GM12878 (cell line): ENCODE results near the gene FAM156A. TPM values are rescaled to one million over a fixed set of nuclear protein-coding genes. Genes with fewer than 3 reads are reported as not detected.
"Not testable (repeated sequence)": the region's sequence is repeated elsewhere in the genome, so short reads cannot be mapped to it uniquely, and the experiment has no call there.

Source experiments
- ATAC-seq: fragments of 200-7000 bp; cut with Tn5 transposase; 3 replicates; pipeline ENCODE4 v1.9.1; 2020; ENCODE audit warnings: mild to moderate bottlenecking, moderate library complexity
- BruUV-seq: library from RNA; stranded (reverse); fragments of 400-500 nt; replicated peaks from 2 replicates; lab custom pipeline; 2021; lab: Mats Ljungman, UMichigan
- CTCF ChIA-PET: fragments of 300-600 bp; sonication (Branson Sonifier 250); formaldehyde crosslinking; extraction: SDS; loops from one replicate; lab custom pipeline; 2021; ENCODE audit warnings: inconsistent platforms; lab: Yijun Ruan, JAX
- POLR2A ChIA-PET: fragments of 350-600 bp; formaldehyde crosslinking; extraction: SDS; loops from one replicate; lab custom pipeline; 2021; ENCODE audit warnings: inconsistent platforms; lab: Charles Lee
- RAD21 ChIA-PET: fragments of 300-600 bp; sonication (Branson Sonifier 250); formaldehyde crosslinking; loops from one replicate; lab custom pipeline; 2023; ENCODE audit warnings: antibody characterized with exemption; ENCODE audit not compliant: unreplicated experiment; lab: Charles Lee
- SMC1A ChIA-PET: fragments of 300-600 bp; sonication (Branson Sonifier 250); formaldehyde crosslinking; loops from one replicate; lab custom pipeline; 2023; ENCODE audit not compliant: unreplicated experiment, uncharacterized antibody; lab: Charles Lee
- DNase-seq: peaks from one replicate; pipeline ENCODE4 v3.0.0-alpha.2; 2011; ENCODE audit warnings: low read depth, low spot score
- FAIRE-seq: peaks from 3 replicates; lab custom pipeline; 2011; peaks lifted over from hg19 to GRCh38; lab: Jason Lieb, UNC
- H2AFZ ChIP-seq: 2 replicates; pipeline ENCODE4 v1.6.0; 2011; ENCODE audit warnings: low read depth, low read length, control low read depth; ENCODE audit not compliant: control insufficient read depth
- H3K27ac ChIP-seq: 2 replicates; pipeline ENCODE4 v1.5.1; 2011; ENCODE audit warnings: control low read depth; ENCODE audit not compliant: control insufficient read depth, insufficient read depth
- H3K27me3 ChIP-seq, 2 experiments: replicated peaks in 1 of 2; 2 replicates each; pipeline versions ENCODE4 v1.6.0 to v1.6.1; 2011; ENCODE audit warnings: low read length in 1 of 2; ENCODE audit not compliant: control insufficient read depth in 2 of 2, insufficient read depth in 2 of 2
- H3K36me3 ChIP-seq, 2 experiments: 2 replicates each; pipeline ENCODE4 v1.5.1; 2011; ENCODE audit warnings: low read length in 1 of 2; ENCODE audit not compliant: control insufficient read depth in 2 of 2, insufficient read depth in 2 of 2
- H3K4me1 ChIP-seq: 2 replicates; pipeline ENCODE4 v1.6.1; 2011; ENCODE audit warnings: mild to moderate bottlenecking, low read length, moderate library complexity, mixed read lengths; ENCODE audit not compliant: control insufficient read depth, insufficient read depth
- H3K4me2 ChIP-seq: 2 replicates; pipeline ENCODE4 v1.6.0; 2011; ENCODE audit warnings: control low read depth; ENCODE audit not compliant: control insufficient read depth, insufficient read depth
- H3K4me3 ChIP-seq: fragments of 200-600 bp; sonication (generic); 2 replicates; pipeline ENCODE4 v1.5.1; 2016
- H3K79me2 ChIP-seq: 2 replicates; pipeline ENCODE4 v1.6.0; 2011; ENCODE audit warnings: low read length; ENCODE audit not compliant: control insufficient read depth, insufficient read depth
- H3K9ac ChIP-seq: 2 replicates; pipeline ENCODE4 v1.8.0; 2011; ENCODE audit warnings: low read length, control low read depth, mixed read lengths; ENCODE audit not compliant: control insufficient read depth, insufficient read depth
- H3K9me3 ChIP-seq: replicated peaks from 3 replicates; pipeline ENCODE4 v1.5.1; 2011; ENCODE audit warnings: mild to moderate bottlenecking, low read length; ENCODE audit not compliant: control insufficient read depth, insufficient read depth
- H4K20me1 ChIP-seq: 2 replicates; pipeline ENCODE4 v1.6.0; 2011; ENCODE audit not compliant: control insufficient read depth, insufficient read depth
- NRF1 ChIP-seq: conservative IDR thresholded peaks from 2 replicates; pipeline ENCODE4 v1.6.1; 2011; ENCODE audit warnings: mild to moderate bottlenecking, low read depth, low read length, improper control_type of control experiment
- YBX1 ChIP-seq: fragments of 450-650 bp; IDR thresholded peaks from 2 replicates; pipeline ENCODE4 v1.6.1; 2016; ENCODE audit warnings: antibody characterized with exemption
- ZNF207 ChIP-seq: fragments of 450-650 bp; IDR thresholded peaks from 2 replicates; pipeline ENCODE4 v1.6.1; 2014; ENCODE audit warnings: antibody characterized with exemption, mild to moderate bottlenecking, borderline replicate concordance
- ZNF687 ChIP-seq: fragments of 450-650 bp; IDR thresholded peaks from 2 replicates; pipeline ENCODE4 v1.6.1; 2017; ENCODE audit warnings: mild to moderate bottlenecking, moderate library complexity
- WGBS: methylation state at CpG from one replicate; pipeline ENCODE4 v1.1.6; 2016; ENCODE audit warnings: low lambda C conversion rate; ENCODE audit not compliant: insufficient replicate concordance, insufficient coverage; ENCODE audit errors: missing lambda C conversion rate; 5-methylcytosine and 5-hydroxymethylcytosine counted together
- in situ Hi-C: fragments of 300-500 bp; cut with MboI; formaldehyde crosslinking; loops from 9 replicates; pipeline ENCODE4 v1.14.3; 2018; ENCODE audit warnings: mixed read lengths
- intact Hi-C: fragments of 100-400 bp; cut with micrococcal nuclease; formaldehyde crosslinking; loops from one replicate; pipeline ENCODE4 v1.14.2; 2022; ENCODE audit not compliant: unreplicated experiment
- polyA plus RNA-seq, 11 experiments: library from polyadenylated mRNA; depleted of rRNA in 4 of 11; unstranded in 6 of 11; stranded (reverse) in 5 of 11; fragments of >200 nt; fragmentation: Nextera tagmentation in 4 of 11; fragmentation: Illumina TruSeq in 1 of 11; extraction: Ambion mirVana in 4 of 11; extraction: Trizol in 1 of 11; gene quantifications; 1 replicate in 1 of 11; 2 replicates in 10 of 11; pipeline versions ENCODE4 v1.2.1 to v1.2.3, GENCODE V29; 2011 to 2016; ENCODE audit warnings: inconsistent platforms in 2 of 11, missing spikeins in 2 of 11, low read depth in 1 of 11
- total RNA-seq, 4 experiments: library from RNA; depleted of rRNA in 3 of 4; stranded (reverse); fragments of >200 nt in 3 of 4; fragmentation: Illumina TruSeq in 1 of 4; extraction: Trizol in 1 of 4; gene quantifications; 2 replicates each; pipeline versions ENCODE4 v1.2.1 to v1.2.3, GENCODE V29; 2013 to 2021
- TF ChIP-seq, protein P1 (sequence below): IDR thresholded peaks from 2 replicates; pipeline ENCODE4 v1.6.1; 2012; ENCODE audit warnings: low read length, inconsistent platforms

The FAM156A gene
- total and polyA plus RNA-seq, 10 of the 15 experiments (the other 5 are each of a cell fraction or from before 2014, with no cell fraction given), result 2.9 to 25.2 (median 16.3) TPM

- H3K27ac ChIP-seq, H3K9ac ChIP-seq, H3K9me3 ChIP-seq, FAIRE-seq, H4K20me1 ChIP-seq, CTCF ChIA-PET, H3K4me2 ChIP-seq, H3K4me3 ChIP-seq, H2AFZ ChIP-seq, H3K36me3 ChIP-seq, H3K79me2 ChIP-seq, ATAC-seq, H3K27me3 ChIP-seq, POLR2A ChIA-PET, RAD21 ChIA-PET, in situ Hi-C loops, intact Hi-C loops, H3K4me1 ChIP-seq, BruUV-seq, DNase-seq, SMC1A ChIA-PET: not testable (repeated sequence)
- WGBS, result 75% methylated on average over 6 of the region's 6 CpGs
Observed at GRCh38 chrX:52930214-52930613, 28.1 kb downstream of the FAM156A start.

- Histone ChIP-seq H3K4me1 (peaks cover 6% of the 10 kb centered on the region), H3K9me3 (no peaks in the 10 kb centered on the region; the same call in 2 of the 3 replicates), H2AFZ (no peak overlapping the region), H3K27ac (peak overlapping the region; percentile 48), H4K20me1 (no peaks in the 10 kb centered on the region), H3K4me2 (peak overlapping the region; percentile 3; the same call in 1 of the 2 replicates), H3K9ac (no peak overlapping the region; the same call in 1 of the 2 replicates), H3K79me2 (no peaks in the 10 kb centered on the region), H3K27me3 (no peaks in the 10 kb centered on the region), H3K4me3 (peak overlapping the region; percentile 46; the same call in 1 of the 2 replicates), H3K36me3 (no peaks in the 10 kb centered on the region)
- WGBS, result 33% methylated on average over 4 of the region's 4 CpGs
- BruUV-seq, result no TSS peak
- intact Hi-C loops, result no loop called here
- FAIRE-seq (no peak), ATAC-seq (peak; percentile 65), DNase-seq (peak; percentile 46)
- CTCF ChIA-PET, result interaction anchor here (0.6 to 3.0 kb wide), 8 partner anchors 10 to 1559 kb away, joined by 3 to 14 read pairs (median 6); no protein-coding TSS in a partner anchor
- POLR2A ChIA-PET, result interaction anchor here (0.6 to 1.1 kb wide), 3 partner anchors 11 to 760 kb away, joined by 3 read pairs; no protein-coding TSS in a partner anchor
- in situ Hi-C loops, result no loop called here
- RAD21 ChIA-PET, result interaction anchor here (1.1 to 2.0 kb wide), 5 partner anchors 10 to 662 kb away, joined by 3 to 18 read pairs (median 5); no protein-coding TSS in a partner anchor
- SMC1A ChIA-PET, result interaction anchor here (1.0 to 3.4 kb wide), 3 partner anchors 10 to 71 kb away, joined by 3 to 13 read pairs (median 8); no protein-coding TSS in a partner anchor
- TF ChIP-seq NRF1 (no peak), ZNF207 (no peak), YBX1 (no peak), ZNF687 (no peak)
- TF ChIP-seq, protein P1, sequence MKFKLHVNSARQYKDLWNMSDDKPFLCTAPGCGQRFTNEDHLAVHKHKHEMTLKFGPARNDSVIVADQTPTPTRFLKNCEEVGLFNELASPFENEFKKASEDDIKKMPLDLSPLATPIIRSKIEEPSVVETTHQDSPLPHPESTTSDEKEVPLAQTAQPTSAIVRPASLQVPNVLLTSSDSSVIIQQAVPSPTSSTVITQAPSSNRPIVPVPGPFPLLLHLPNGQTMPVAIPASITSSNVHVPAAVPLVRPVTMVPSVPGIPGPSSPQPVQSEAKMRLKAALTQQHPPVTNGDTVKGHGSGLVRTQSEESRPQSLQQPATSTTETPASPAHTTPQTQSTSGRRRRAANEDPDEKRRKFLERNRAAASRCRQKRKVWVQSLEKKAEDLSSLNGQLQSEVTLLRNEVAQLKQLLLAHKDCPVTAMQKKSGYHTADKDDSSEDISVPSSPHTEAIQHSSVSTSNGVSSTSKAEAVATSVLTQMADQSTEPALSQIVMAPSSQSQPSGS, result 0 out of 2 replicates have a peak, but pooled peaks have one; percentile 16
Observed at GRCh38 chrX:52923781-52924241, 34.5 kb downstream of the FAM156A start.
